Stimulated activated CD8-positive, alpha-beta memory T cell treated with anti-CD3 and anti-CD28 coated beads, Interleukin-7, amount 100 ng/mL, for 48 hours (primary cell): Measurements from ENCODE around the gene SMIM43.
A peak's percentile ranks its signal among the peaks of the same experiment; 100 is the strongest.

Experiments
- DNase-seq, 2 donors: peaks; one replicate each; pipeline ENCODE4 v3.0.0-alpha.2; 2020; ENCODE audit warnings: low read depth in 1 of 2; ENCODE audit errors: extremely low read depth in 1 of 2

SMIM43 gene

GRCh38 chr4:121764702-121765367 is at the start of gene SMIM43:
SMIM43 (minus strand) TSS chr4:121765164; CDS start chr4:121765105, 59 bp downstream.
- DNase-seq = no peak

DNA sequence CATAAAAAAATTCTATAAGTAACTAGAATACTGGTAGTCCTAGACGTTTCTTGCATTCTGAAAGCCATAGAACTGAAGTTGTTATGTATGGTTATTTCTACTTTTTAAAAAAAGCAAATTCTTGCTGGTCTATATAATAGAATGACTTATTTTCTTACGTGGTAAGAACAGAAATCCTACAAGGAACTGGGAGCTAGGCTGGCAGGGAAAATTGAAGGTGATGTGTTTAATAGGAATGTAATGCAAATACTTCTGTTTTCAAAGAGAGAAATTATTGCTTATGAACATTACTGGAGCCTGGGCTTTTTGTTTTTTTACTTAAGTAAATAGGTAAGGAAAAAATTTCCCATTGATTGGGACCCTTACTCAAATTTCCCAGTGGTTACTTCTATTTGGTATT is 49.8 kb upstream of the SMIM43 start:
- no peak for DNase-seq

- DNase-seq = no peak
Measured at GRCh38 chr4:121811122-121811521, 46.2 kb upstream of the SMIM43 start.

GRCh38 chr4:121806411-121806810 is 41.4 kb upstream of the SMIM43 start:
- DNase-seq = no peak

DNA sequence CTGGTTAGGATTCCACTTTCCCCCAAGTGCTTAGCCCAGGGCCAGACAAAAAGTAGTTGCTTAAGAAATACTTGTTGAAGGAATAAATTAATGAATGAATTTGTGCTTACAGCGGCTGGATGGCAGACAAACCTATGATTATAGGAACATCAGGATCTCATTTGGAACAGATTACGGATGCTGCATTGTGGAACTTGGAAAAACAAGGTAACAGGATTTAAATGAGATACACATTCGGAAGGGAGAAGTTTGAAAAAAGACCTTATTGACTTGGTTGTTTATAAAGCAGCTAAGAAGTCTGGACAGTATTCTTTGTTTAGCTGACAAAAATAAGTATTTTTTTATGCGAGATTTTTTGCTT is 36.7 kb upstream of the SMIM43 start:
- no peak for DNase-seq

- DNase-seq = peak; percentile 79 to 84
Measured at GRCh38 chr4:121800961-121801714, 36.2 kb upstream of the SMIM43 start, which contains the start of gene EXOSC9. EXOSC9 (plus strand) TSS chr4:121801323; CDS start chr4:121801425, 102 bp downstream.

DNA sequence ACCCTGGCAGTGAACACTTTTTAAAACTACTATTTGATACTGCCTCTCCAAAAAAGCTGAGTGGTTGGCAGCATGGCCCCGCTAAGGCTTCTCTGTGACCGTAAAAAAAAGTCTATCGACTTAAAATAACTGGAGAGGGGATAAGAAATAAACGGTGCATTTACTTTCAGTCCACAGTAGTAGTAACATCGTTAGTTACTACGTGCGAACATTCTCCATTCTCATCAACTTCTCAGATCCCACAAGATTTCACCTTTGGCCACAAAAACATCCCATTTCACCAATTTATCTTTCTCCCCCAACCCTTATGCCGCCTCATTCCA is 35.6 kb upstream of the SMIM43 start:
- DNase-seq = no peak

GRCh38 chr4:121799867-121800501 is 35.0 kb upstream of the SMIM43 start:
- DNase-seq = no peak

DNA sequence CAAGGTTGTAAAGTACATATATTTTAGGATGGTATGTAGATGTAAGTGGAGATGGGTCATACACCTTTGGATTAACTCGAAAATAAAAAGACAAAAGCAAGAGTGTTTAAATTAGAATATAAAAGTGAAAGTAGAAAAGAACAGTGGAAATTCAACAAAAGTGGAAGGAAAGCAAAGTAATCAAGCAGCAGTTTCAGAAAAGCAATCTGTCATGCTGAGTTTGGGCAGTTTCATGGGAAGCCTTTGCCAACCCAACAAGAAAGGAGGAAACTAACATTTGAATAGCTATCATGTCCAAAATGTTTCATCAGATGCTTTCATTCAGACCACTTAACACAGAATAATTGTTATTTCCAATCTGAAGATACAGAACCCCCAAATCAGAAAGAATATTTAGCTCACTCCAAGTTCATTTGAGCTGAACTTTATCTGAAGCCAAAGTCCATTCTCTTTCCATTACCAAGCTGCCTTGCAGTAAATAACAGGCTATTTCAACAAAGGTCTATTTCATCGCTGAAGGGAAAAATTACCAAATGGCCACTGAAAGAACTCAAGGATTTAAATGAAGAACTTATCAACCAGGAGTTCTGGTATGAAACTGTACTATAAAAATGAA is 34.4 kb upstream of the SMIM43 start:
- DNase-seq = no peak

- no peak for DNase-seq
Measured at GRCh38 chr4:121796283-121796682, 31.3 kb upstream of the SMIM43 start.

GRCh38 chr4:121794505-121795188 is 29.7 kb upstream of the SMIM43 start:
- no peak for DNase-seq

DNA sequence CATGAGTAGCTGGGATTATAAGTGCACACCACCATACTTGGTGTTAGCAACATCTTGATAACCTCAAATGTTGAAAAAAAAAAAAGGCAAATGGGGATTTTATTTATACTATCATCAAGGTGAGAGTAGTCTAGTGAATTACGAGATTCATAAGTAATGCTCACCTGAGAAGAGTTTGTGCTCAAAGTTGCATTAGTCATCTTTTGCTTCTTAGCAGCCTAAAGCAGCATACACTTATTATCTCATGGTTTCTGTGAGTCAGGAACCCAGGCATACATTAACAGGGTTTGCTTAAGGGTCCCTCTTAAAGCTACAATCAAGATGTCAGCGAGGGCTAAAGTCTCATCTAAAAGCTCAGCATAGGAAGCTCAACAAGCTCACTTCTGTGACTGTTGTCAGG is 28.0 kb upstream of the SMIM43 start:
- no peak for DNase-seq

DNA sequence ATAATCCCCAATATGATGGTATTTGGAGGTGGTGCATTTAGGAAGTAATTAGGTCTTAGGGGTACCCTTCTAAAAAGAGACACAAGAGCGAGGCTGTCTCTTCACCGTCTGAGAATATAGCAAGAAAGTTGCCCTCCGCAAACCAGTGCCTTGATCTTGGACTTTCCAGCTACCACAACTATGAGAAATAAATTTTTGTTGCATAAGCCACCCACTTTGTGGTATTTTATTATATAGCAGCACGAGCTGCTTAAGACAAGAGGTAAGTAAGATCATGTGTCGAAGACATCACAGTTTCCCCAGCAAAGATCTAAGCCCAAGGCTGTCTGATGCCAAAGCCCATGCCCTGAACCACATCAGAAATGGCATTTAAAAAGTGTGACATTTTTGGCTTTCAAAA is 26.5 kb upstream of the SMIM43 start:
- no peak for DNase-seq

- DNase-seq = no peak
Measured at GRCh38 chr4:121790976-121791375, 26.0 kb upstream of the SMIM43 start.

- no peak for DNase-seq
Measured at GRCh38 chr4:121789960-121790829, 25.2 kb upstream of the SMIM43 start.

- DNase-seq = no peak
Measured at GRCh38 chr4:121789455-121789854, 24.5 kb upstream of the SMIM43 start.

GRCh38 chr4:121788896-121789295 is 23.9 kb upstream of the SMIM43 start:
- no peak for DNase-seq

DNA sequence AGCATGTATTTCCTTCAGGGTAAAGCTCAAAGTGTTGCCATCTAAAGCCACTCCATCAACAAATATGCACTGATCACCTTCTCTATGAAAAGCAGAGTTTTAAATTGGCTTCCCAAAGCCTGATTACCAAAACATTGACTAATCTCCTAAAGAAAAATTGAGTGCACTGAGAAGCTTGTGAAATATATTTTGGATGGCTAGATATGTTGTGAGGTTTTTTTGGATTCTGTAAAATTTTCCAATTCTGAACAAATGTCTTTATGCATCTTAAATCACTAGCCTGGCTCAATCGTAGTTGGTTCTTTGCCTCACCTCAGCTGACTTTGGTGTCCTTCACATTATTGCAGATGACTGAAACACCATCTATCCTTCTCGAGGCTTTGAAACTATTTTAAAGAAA is 21.3 kb upstream of the SMIM43 start:
- DNase-seq = no peak

DNA sequence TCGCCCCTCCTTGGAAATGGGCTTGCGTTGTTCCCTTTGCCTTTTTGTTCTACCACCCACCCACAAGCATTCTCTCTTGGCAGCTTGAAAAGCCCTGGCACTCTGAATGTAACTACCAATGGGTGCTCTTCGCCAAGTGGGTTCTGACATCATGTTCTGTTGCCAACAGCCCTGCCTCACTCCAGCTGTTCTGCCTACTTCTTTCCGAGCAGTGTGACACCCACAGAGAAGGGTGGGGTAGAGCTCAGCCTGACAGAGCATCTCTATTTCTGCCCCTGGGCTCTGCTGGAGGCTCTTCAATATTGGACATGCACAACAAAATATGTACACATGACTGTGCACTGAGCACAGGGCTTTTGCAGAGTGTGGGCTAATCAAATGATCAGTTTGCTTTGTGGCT is 20.5 kb upstream of the SMIM43 start:
- no peak for DNase-seq

DNA sequence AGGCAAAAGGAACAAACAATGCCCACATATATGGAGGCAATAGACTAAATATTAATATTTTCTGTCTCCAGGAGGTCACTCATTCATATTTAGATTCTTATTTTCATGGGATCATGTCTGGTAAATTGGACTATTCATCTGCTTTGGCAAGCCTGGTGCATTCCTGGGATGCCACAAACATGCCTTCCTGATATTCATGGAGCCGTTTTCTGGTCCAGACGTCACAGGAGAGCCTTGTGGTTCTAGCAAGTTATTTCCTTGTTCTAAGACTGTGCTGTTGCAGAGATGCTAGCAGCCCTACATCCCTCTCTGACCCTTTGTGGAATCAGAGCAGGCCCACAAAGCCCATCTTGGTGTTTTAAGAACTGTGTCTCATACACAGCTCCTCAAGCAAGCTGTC is 20.0 kb upstream of the SMIM43 start:
- DNase-seq = no peak
